HEK293T (cell line): ENCODE data around the gene MIB2.

ENCODE experiments used
- BHLHE40 ChIP-seq: fragments of 450-650 bp; IDR thresholded peaks from 2 replicates; pipeline ENCODE4 v1.6.1; 2016; ENCODE audit warnings: mild to moderate bottlenecking, moderate library complexity, borderline replicate concordance
- ELF4 ChIP-seq: fragments of 450-650 bp; IDR thresholded peaks from 2 replicates; pipeline ENCODE4 v1.6.1; 2017; ENCODE audit warnings: antibody characterized with exemption
- SP1 ChIP-seq: fragments of 450-650 bp; IDR thresholded peaks from 2 replicates; pipeline ENCODE4 v1.6.1; 2017
- ZNF384 ChIP-seq: fragments of 450-650 bp; IDR thresholded peaks from 2 replicates; pipeline ENCODE4 v1.6.1; 2016
- TF ChIP-seq, protein P1 (sequence below): fragments of 450-650 bp; IDR thresholded peaks from 2 replicates; pipeline ENCODE4 v1.6.1; 2016

DNA sequence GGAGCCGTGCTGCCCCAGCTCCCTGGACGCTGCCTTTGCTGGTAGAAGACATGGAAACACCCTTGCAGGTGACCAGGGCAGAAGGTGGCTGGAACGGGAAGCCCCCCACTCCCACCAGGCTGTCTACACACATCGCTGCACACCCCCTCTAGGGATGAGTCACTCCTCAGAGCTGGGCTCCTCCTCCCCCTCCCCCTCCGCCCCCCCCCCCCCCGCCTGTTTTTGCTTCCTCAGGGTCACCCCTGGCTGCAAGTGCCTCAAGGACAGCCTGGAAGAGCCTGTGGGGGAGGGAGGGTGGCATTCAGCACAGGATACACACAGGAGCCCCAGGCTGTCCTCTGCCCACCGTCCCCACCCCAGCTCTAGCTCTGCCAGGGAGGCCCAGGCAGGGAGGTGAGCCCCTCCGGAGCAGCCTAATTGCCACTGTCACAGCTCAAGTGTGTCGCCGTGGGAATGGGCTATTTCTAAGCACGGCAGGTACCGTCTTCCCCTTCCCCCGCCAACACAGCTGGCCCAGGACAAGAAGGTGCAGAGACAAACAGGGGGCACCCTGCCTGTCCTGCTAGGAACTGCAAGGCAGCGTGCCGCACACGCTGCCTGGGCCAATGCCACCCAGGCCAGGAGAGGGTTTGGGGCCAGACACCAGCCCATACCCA is 17.9 kb upstream of the MIB2 start:
- no peak for TF ChIP-seq ZNF384
- TF ChIP-seq BHLHE40 = no peak
- TF ChIP-seq, protein P1, sequence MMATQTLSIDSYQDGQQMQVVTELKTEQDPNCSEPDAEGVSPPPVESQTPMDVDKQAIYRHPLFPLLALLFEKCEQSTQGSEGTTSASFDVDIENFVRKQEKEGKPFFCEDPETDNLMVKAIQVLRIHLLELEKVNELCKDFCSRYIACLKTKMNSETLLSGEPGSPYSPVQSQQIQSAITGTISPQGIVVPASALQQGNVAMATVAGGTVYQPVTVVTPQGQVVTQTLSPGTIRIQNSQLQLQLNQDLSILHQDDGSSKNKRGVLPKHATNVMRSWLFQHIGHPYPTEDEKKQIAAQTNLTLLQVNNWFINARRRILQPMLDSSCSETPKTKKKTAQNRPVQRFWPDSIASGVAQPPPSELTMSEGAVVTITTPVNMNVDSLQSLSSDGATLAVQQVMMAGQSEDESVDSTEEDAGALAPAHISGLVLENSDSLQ = no peak
- no peak for TF ChIP-seq SP1
- TF ChIP-seq ELF4 = no peak
